HEK293T (cell line): ENCODE results near the gene PTPN7.

ENCODE experiments used
- CTCF ChIA-PET: fragments of 350-600 bp; formaldehyde crosslinking; extraction: SDS; loops from one replicate; lab custom pipeline; 2021; ENCODE audit warnings: antibody characterized with exemption, inconsistent platforms; lab: Yijun Ruan, JAX
- POLR2A ChIA-PET: fragments of 350-600 bp; formaldehyde crosslinking; extraction: SDS; loops from one replicate; lab custom pipeline; 2020; ENCODE audit warnings: antibody characterized with exemption, inconsistent platforms; lab: Yijun Ruan, JAX
- DNase-seq: peaks from one replicate; pipeline ENCODE4 v3.0.0; 2012; ENCODE audit warnings: mixed read lengths; ENCODE audit errors: extremely low spot score
- ARNT ChIP-seq: fragments of 450-650 bp; IDR thresholded peaks from 2 replicates; pipeline ENCODE4 v1.6.1; 2017; ENCODE audit warnings: mild to moderate bottlenecking
- BHLHE40 ChIP-seq: fragments of 450-650 bp; IDR thresholded peaks from 2 replicates; pipeline ENCODE4 v1.6.1; 2016; ENCODE audit warnings: mild to moderate bottlenecking, moderate library complexity, borderline replicate concordance
- CTBP1 ChIP-seq: fragments of 450-650 bp; IDR thresholded peaks from 2 replicates; pipeline ENCODE4 v1.6.1; 2016; ENCODE audit warnings: borderline replicate concordance
- ELF4 ChIP-seq: fragments of 450-650 bp; IDR thresholded peaks from 2 replicates; pipeline ENCODE4 v1.6.1; 2017; ENCODE audit warnings: antibody characterized with exemption
- FOXA1 ChIP-seq: fragments of 450-650 bp; IDR thresholded peaks from 2 replicates; pipeline ENCODE4 v1.6.1; 2016; ENCODE audit warnings: mild to moderate bottlenecking
- FOXK2 ChIP-seq: fragments of 450-650 bp; IDR thresholded peaks from 2 replicates; pipeline ENCODE4 v1.6.1; 2016; ENCODE audit warnings: mild to moderate bottlenecking
- FOXM1 ChIP-seq: fragments of 450-650 bp; IDR thresholded peaks from 2 replicates; pipeline ENCODE4 v1.6.1; 2017; ENCODE audit warnings: mild to moderate bottlenecking, borderline replicate concordance
- HDGF ChIP-seq: fragments of 450-650 bp; IDR thresholded peaks from 2 replicates; pipeline ENCODE4 v1.6.1; 2017; ENCODE audit warnings: antibody characterized with exemption, borderline replicate concordance
- L3MBTL2 ChIP-seq: fragments of 450-650 bp; conservative IDR thresholded peaks from 2 replicates; pipeline ENCODE4 v1.6.1; 2016; ENCODE audit warnings: mild to moderate bottlenecking
- LEF1 ChIP-seq: fragments of 450-650 bp; IDR thresholded peaks from 2 replicates; pipeline ENCODE4 v1.6.1; 2017; ENCODE audit warnings: mild to moderate bottlenecking, borderline replicate concordance
- NFRKB ChIP-seq: fragments of 450-650 bp; IDR thresholded peaks from 2 replicates; pipeline ENCODE4 v1.6.1; 2016; ENCODE audit warnings: mild to moderate bottlenecking, moderate library complexity
- PKNOX1 ChIP-seq: fragments of 450-650 bp; IDR thresholded peaks from 2 replicates; pipeline ENCODE4 v1.6.1; 2016
- SP1 ChIP-seq: fragments of 450-650 bp; IDR thresholded peaks from 2 replicates; pipeline ENCODE4 v1.6.1; 2017
- SUZ12 ChIP-seq: fragments of 450-650 bp; IDR thresholded peaks from 2 replicates; pipeline ENCODE4 v1.6.1; 2016; ENCODE audit warnings: mild to moderate bottlenecking
- TARDBP ChIP-seq: fragments of 450-650 bp; IDR thresholded peaks from 2 replicates; pipeline ENCODE4 v1.6.1; 2016
- ZNF384 ChIP-seq: fragments of 450-650 bp; IDR thresholded peaks from 2 replicates; pipeline ENCODE4 v1.6.1; 2016

The PTPN7 gene

GRCh38 chr1:202160377-202160940 is at the start of gene PTPN7:
Gene PTPN7, minus strand, starts transcription at chr1:202160602. Its CDS starts 1,200 bp downstream, at chr1:202159402.
- DNase-seq, result no peak
- CTCF ChIA-PET, result no interaction called here
- POLR2A ChIA-PET, result no interaction called here
- TF ChIP-seq ARNT (no peak), FOXK2 (no peak), SUZ12 (no peak), CTBP1 (no peak)

- DNase-seq, result no peak
- POLR2A ChIA-PET, result no interaction called here
- TF ChIP-seq FOXK2 (no peak), FOXM1 (no peak), FOXA1 (no peak), SP1 (no peak), BHLHE40 (no peak)
- CTCF ChIA-PET, result no interaction called here
Observed at GRCh38 chr1:202208351-202208857, 48.0 kb upstream of the PTPN7 start.

- DNase-seq, result peak; percentile 33
- ChIA-PET POLR2A (no interaction called here), CTCF (interaction anchor here (1.1 kb wide), 1 partner anchor 7 kb away, joined by 3 read pairs; no protein-coding TSS in a partner anchor)
- TF ChIP-seq ARNT, result no peak
- TF ChIP-seq LEF1, result no peak
- no peak for TF ChIP-seq TARDBP
- TF ChIP-seq FOXK2, result no peak
- no peak for TF ChIP-seq ELF4
- TF ChIP-seq FOXM1, result no peak
- TF ChIP-seq SP1, result no peak
- TF ChIP-seq CTBP1, result no peak
- TF ChIP-seq L3MBTL2, result no peak
- TF ChIP-seq FOXA1, result no peak
- no peak for TF ChIP-seq NFRKB
Observed at GRCh38 chr1:202207292-202207691, 46.9 kb upstream of the PTPN7 start.

- ChIA-PET POLR2A (no interaction called here), CTCF (no interaction called here)
- DNase-seq, result no peak
- no peak for TF ChIP-seq L3MBTL2
- TF ChIP-seq SUZ12, result no peak
- TF ChIP-seq PKNOX1, result no peak
- TF ChIP-seq CTBP1, result no peak
- TF ChIP-seq ARNT, result no peak
- no peak for TF ChIP-seq ELF4
- TF ChIP-seq FOXM1, result no peak
- TF ChIP-seq FOXK2, result no peak
- TF ChIP-seq SP1, result no peak; the same call in 1 of the 2 replicates
- TF ChIP-seq BHLHE40, result no peak
- no peak for TF ChIP-seq FOXA1
Observed at GRCh38 chr1:202205523-202206190, 45.3 kb upstream of the PTPN7 start.

GRCh38 chr1:202204065-202204464 is 43.7 kb upstream of the PTPN7 start:
- DNase-seq, result no peak
- TF ChIP-seq PKNOX1, result no peak
- TF ChIP-seq SP1, result no peak
- no peak for TF ChIP-seq FOXA1
- no peak for TF ChIP-seq ZNF384
- TF ChIP-seq ELF4, result no peak
- TF ChIP-seq CTBP1, result no peak
- no peak for TF ChIP-seq HDGF
- no peak for TF ChIP-seq FOXK2
- TF ChIP-seq LEF1, result no peak
- no peak for TF ChIP-seq BHLHE40
- TF ChIP-seq NFRKB, result no peak
- TF ChIP-seq SUZ12, result no peak
- ChIA-PET POLR2A (no interaction called here), CTCF (no interaction called here)

- DNase-seq, result no peak
- POLR2A ChIA-PET, result no interaction called here
- no peak for TF ChIP-seq TARDBP
- TF ChIP-seq ARNT, result no peak
- no peak for TF ChIP-seq L3MBTL2
- TF ChIP-seq ZNF384, result no peak
- TF ChIP-seq LEF1, result no peak
- no peak for TF ChIP-seq CTBP1
- no peak for TF ChIP-seq HDGF
- no peak for TF ChIP-seq PKNOX1
- TF ChIP-seq BHLHE40, result no peak
- TF ChIP-seq NFRKB, result no peak
- no peak for TF ChIP-seq FOXK2
- no peak for TF ChIP-seq SP1
- TF ChIP-seq SUZ12, result no peak
- no peak for TF ChIP-seq ELF4
- no peak for TF ChIP-seq FOXA1
- no peak for TF ChIP-seq FOXM1
- CTCF ChIA-PET, result interaction anchor here (1.3 kb wide), 1 partner anchor 10 kb away, joined by 3 read pairs; the partner anchor contains the start of gene LGR6
Observed at GRCh38 chr1:202203238-202204039, 43.0 kb upstream of the PTPN7 start.
